GM10266 (cell line): Measurements from ENCODE around the gene NDUFB10.

Experiments
- DNase-seq: peaks from one replicate; pipeline ENCODE4 v3.0.0; 2012; ENCODE audit errors: extremely low spot score
- CTCF ChIP-seq: IDR thresholded peaks from 2 replicates; pipeline ENCODE4 v1.5.1; 2012; ENCODE audit warnings: mild to moderate bottlenecking, low read depth; ENCODE audit not compliant: control insufficient read depth, insufficient read depth; ENCODE audit errors: missing control alignments

Gene NDUFB10

GRCh38 chr16:1972490-1972877 is 13.1 kb downstream of the NDUFB10 start:
- DNase-seq, result no peak
- no peak for TF ChIP-seq CTCF

- no peak for TF ChIP-seq CTCF
- no peak for DNase-seq
These were observed 14.3 kb downstream of the NDUFB10 start for GRCh38 chr16:1973461-1974156.

- TF ChIP-seq CTCF, result no peak
- no peak for DNase-seq
These were observed 15.1 kb downstream of the NDUFB10 start for GRCh38 chr16:1974157-1975070.

GRCh38 chr16:1975432-1976215 is 16.3 kb downstream of the NDUFB10 start:
- no peak for DNase-seq
- TF ChIP-seq CTCF, result no peak

GRCh38 chr16:1976216-1976520 is 16.8 kb downstream of the NDUFB10 start:
- no peak for TF ChIP-seq CTCF
- DNase-seq, result no peak

- DNase-seq, result no peak
- TF ChIP-seq CTCF, result no peak
These were observed 17.9 kb downstream of the NDUFB10 start for GRCh38 chr16:1976951-1977874.
